ENCODE data around the gene NPDC1. TPM values are rescaled to one million over a fixed set of nuclear protein-coding genes. Genes with fewer than 3 reads are reported as not detected.

Gene NPDC1
- total RNA-seq, 1 experiment from 2014 or later: 89.8 TPM

- Histone ChIP-seq H4K20me1 (ENCODE audit: insufficient read depth) (0 out of 2 replicates have a peak, but pooled peaks cover under 1% of the 10 kb centered on the region), H2AFZ (no peak overlapping the region), H3K4me2 (no peak overlapping the region), H3K79me2 (ENCODE audit: low read depth) (no peaks in the 10 kb centered on the region), H3K27me3 (ENCODE audit: insufficient read depth, low read depth) (peaks cover 6% of the 10 kb centered on the region), H3K27ac (no peak overlapping the region), H3K4me1 (replicated peaks; ENCODE audit: insufficient read depth) (no peaks in the 10 kb centered on the region), H3F3A (ENCODE audit: insufficient read depth, low read depth) (peaks cover 6% of the 10 kb centered on the region; the same call in 1 of the 2 replicates), H3K9me2 (ENCODE audit: insufficient read depth) (no peaks in the 10 kb centered on the region), H3K4me3 (no peak overlapping the region), H3K36me3 (ENCODE audit: low read depth) (no peaks in the 10 kb centered on the region), H3K9me3 (ENCODE audit: insufficient read depth, low read depth) (no peaks in the 10 kb centered on the region)
- no TSS peak for BruUV-seq (replicated peaks)
- ChIA-PET CTCF (no interaction called here), POLR2A (ENCODE audit: unreplicated experiment) (no interaction called here)
- intact Hi-C loops (cut with micrococcal nuclease; ENCODE audit: unreplicated experiment): no loop called here
- no peak for TF ChIP-seq EZH2 (IDR thresholded peaks at IDR 0.05; ENCODE audit: low read depth)
- TF ChIP-seq CTCF (conservative IDR thresholded peaks at IDR 0.05): no peak
- DNase-seq: no peak
Observed at GRCh38 chr9:137052293-137052692, 6.3 kb upstream of the NPDC1 start.

DNA sequence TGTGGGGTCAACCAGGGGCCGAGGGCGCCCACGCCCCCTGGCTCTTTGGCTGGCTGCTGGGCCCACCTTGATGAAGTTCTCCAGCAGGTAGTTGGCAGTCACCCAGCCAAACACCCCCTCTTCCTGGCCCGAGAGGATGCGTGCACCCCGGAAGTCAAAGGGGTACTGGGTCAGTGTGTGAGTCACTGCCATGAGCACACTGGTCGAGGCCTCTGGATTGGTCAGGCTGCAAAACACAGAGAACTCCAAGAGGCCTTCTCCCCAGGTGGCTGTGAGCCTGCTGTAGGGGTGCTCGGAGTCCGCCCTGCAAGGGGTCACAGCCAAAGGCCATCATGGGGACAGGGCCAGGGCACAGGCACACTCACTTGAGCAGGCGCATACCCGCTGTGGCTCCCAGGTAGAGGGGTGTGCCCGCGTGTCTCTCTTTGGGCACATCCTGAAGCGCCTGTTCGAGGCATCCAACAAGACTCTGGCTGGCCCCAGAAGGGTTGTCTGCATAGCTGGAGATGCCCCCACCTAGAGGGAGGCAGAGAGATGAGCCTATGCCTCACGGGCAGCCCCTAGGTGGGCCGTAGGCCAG lies 5.3 kb upstream of the NPDC1 start:
- intact Hi-C loops (cut with micrococcal nuclease; ENCODE audit: unreplicated experiment): no loop called here

GRCh38 chr9:137050570-137050969 lies 4.6 kb upstream of the NPDC1 start:
- Histone ChIP-seq H2AFZ (no peak overlapping the region), H3K27me3 (ENCODE audit: insufficient read depth, low read depth) (peaks cover 6% of the 10 kb centered on the region), H3F3A (ENCODE audit: insufficient read depth, low read depth) (peaks cover 9% of the 10 kb centered on the region; the same call in 1 of the 2 replicates), H3K9me2 (ENCODE audit: insufficient read depth) (no peaks in the 10 kb centered on the region), H3K79me2 (ENCODE audit: low read depth) (no peaks in the 10 kb centered on the region), H3K4me3 (no peak overlapping the region), H3K4me1 (replicated peaks; ENCODE audit: insufficient read depth) (no peaks in the 10 kb centered on the region), H4K20me1 (ENCODE audit: insufficient read depth) (peaks cover 5% of the 10 kb centered on the region; the same call in 1 of the 2 replicates), H3K9me3 (ENCODE audit: insufficient read depth, low read depth) (no peaks in the 10 kb centered on the region), H3K27ac (no peak overlapping the region), H3K36me3 (ENCODE audit: low read depth) (no peaks in the 10 kb centered on the region), H3K4me2 (no peak overlapping the region)
- ChIA-PET POLR2A (ENCODE audit: unreplicated experiment) (no interaction called here), CTCF (no interaction called here)
- no peak for DNase-seq
- intact Hi-C loops (cut with micrococcal nuclease; ENCODE audit: unreplicated experiment): no loop called here
- no TSS peak for BruUV-seq (replicated peaks)
- no peak for TF ChIP-seq CTCF (conservative IDR thresholded peaks at IDR 0.05)
- no peak for TF ChIP-seq EZH2 (IDR thresholded peaks at IDR 0.05; ENCODE audit: low read depth)

More for the DNA sequence above, 5.3 kb upstream of the NPDC1 start:
- H3K4me1 ChIP-seq (replicated peaks; ENCODE audit: insufficient read depth): no peaks in the 10 kb centered on the region
- ChIA-PET POLR2A (ENCODE audit: unreplicated experiment) (no interaction called here), CTCF (no interaction called here)
- no peak for DNase-seq
- H4K20me1 ChIP-seq (ENCODE audit: insufficient read depth): peaks cover 5% of the 10 kb centered on the region; the same call in 1 of the 2 replicates
- no peaks in the 10 kb centered on the region for H3K9me2 ChIP-seq (ENCODE audit: insufficient read depth)
- no peak overlapping the region for H3K27ac ChIP-seq
- H3K79me2 ChIP-seq (ENCODE audit: low read depth): no peaks in the 10 kb centered on the region
- no peaks in the 10 kb centered on the region for H3K9me3 ChIP-seq (ENCODE audit: insufficient read depth, low read depth)
- peaks cover 9% of the 10 kb centered on the region; the same call in 1 of the 2 replicates for H3F3A ChIP-seq (ENCODE audit: insufficient read depth, low read depth)
- TF ChIP-seq EZH2 (IDR thresholded peaks at IDR 0.05; ENCODE audit: low read depth): no peak
- TF ChIP-seq CTCF (conservative IDR thresholded peaks at IDR 0.05): no peak
- no peaks in the 10 kb centered on the region for H3K36me3 ChIP-seq (ENCODE audit: low read depth)
- BruUV-seq (replicated peaks): no TSS peak
- no peak overlapping the region for H3K4me2 ChIP-seq
- no peak overlapping the region for H3K4me3 ChIP-seq
- H2AFZ ChIP-seq: no peak overlapping the region
- peaks cover 6% of the 10 kb centered on the region for H3K27me3 ChIP-seq (ENCODE audit: insufficient read depth, low read depth)
